Measurements from ENCODE around the gene TGFB1.

GRCh38 chr19:41369769-41370168, 16.0 kb upstream of the TGFB1 start:
- TF ChIP-seq CTCF (IDR thresholded peaks at IDR 0.05) (no peak), POLR2A (IDR thresholded peaks at IDR 0.05) (no peak)
